Measurements from ENCODE around the gene WWC1. TPM values are rescaled to one million over a fixed set of nuclear protein-coding genes. Genes with fewer than 3 reads are reported as not detected.
"Not testable (repeated sequence)": the region's sequence is repeated elsewhere in the genome, so short reads cannot be mapped to it uniquely, and the experiment has no call there.

Gene WWC1
- total RNA-seq, 1 experiment from 2014 or later = 97.7 TPM

DNA sequence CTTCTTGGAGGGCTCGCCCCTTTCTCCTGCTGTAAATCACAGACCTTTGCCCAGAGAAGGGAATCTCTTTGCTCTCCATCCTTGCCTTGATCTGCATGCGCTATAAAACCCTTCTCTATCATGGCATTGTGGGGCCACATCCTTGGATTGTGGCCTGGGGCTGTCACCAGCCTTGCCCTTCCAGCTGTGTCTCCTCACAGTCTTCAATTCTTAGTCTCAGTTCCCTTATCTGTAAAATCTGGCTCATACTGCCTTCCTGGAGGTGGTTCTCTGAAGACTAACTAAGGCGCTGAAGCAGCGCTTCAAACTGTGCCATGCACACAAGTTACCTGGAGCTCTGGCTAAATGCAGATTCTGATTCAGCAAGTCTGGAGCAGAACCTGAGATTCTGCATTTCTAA is 141.5 kb downstream of the WWC1 start:
- Histone ChIP-seq H3K27me3 (ENCODE audit: insufficient read depth, low read depth) (no peaks in the 10 kb centered on the region), H3F3A (ENCODE audit: insufficient read depth, low read depth) (peaks cover 3% of the 10 kb centered on the region; the same call in 1 of the 2 replicates), H3K4me1 (replicated peaks; ENCODE audit: insufficient read depth) (no peaks in the 10 kb centered on the region), H3K9me3 (ENCODE audit: insufficient read depth, low read depth) (no peaks in the 10 kb centered on the region), H4K20me1 (ENCODE audit: insufficient read depth) (0 out of 2 replicates have a peak, but pooled peaks cover 4% of the 10 kb centered on the region), H3K27ac (no peak overlapping the region), H3K4me2 (no peak overlapping the region), H3K36me3 (ENCODE audit: low read depth) (peaks cover 18% of the 10 kb centered on the region; the same call in 1 of the 2 replicates), H3K9me2 (ENCODE audit: insufficient read depth) (no peaks in the 10 kb centered on the region), H2AFZ (no peak overlapping the region), H3K79me2 (ENCODE audit: low read depth) (no peaks in the 10 kb centered on the region), H3K4me3 (no peak overlapping the region)
- TF ChIP-seq EZH2 (IDR thresholded peaks at IDR 0.05; ENCODE audit: low read depth) = no peak
- TF ChIP-seq, protein P1, sequence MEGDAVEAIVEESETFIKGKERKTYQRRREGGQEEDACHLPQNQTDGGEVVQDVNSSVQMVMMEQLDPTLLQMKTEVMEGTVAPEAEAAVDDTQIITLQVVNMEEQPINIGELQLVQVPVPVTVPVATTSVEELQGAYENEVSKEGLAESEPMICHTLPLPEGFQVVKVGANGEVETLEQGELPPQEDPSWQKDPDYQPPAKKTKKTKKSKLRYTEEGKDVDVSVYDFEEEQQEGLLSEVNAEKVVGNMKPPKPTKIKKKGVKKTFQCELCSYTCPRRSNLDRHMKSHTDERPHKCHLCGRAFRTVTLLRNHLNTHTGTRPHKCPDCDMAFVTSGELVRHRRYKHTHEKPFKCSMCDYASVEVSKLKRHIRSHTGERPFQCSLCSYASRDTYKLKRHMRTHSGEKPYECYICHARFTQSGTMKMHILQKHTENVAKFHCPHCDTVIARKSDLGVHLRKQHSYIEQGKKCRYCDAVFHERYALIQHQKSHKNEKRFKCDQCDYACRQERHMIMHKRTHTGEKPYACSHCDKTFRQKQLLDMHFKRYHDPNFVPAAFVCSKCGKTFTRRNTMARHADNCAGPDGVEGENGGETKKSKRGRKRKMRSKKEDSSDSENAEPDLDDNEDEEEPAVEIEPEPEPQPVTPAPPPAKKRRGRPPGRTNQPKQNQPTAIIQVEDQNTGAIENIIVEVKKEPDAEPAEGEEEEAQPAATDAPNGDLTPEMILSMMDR (conservative IDR thresholded peaks at IDR 0.05) = no peak
- ChIA-PET POLR2A (ENCODE audit: unreplicated experiment) (no interaction called here), CTCF (no interaction called here)
- BruUV-seq (replicated peaks) = no TSS peak
- intact Hi-C loops (cut with micrococcal nuclease; ENCODE audit: unreplicated experiment) = no loop called here
- no peak for DNase-seq

DNA sequence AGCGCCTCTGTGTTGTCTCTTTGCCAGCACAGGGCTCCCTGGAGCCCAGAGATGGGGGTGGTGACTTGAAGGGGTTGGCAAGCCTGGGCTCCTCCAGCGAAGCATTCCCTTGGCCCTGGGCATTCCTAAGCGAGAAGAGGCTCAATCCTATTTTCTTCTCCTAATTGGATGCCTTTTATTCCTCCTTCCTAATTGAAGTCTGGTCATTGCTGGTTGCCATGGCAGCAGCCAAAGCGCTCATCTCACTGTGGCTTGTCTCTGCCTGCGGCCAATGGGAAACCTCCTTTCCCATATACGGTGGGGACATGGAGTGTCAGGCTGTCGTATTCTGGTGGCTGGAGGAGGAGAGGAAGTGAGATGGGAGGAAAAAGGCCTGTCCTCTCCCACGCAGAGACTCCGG is 142.6 kb downstream of the WWC1 start:
- no peak overlapping the region for H2AFZ ChIP-seq
- BruUV-seq (replicated peaks) = no TSS peak
- no peak overlapping the region for H3K4me2 ChIP-seq
- no peaks in the 10 kb centered on the region for H3K4me1 ChIP-seq (replicated peaks; ENCODE audit: insufficient read depth)
- H3K79me2 ChIP-seq (ENCODE audit: low read depth) = no peaks in the 10 kb centered on the region
- no peaks in the 10 kb centered on the region for H3K9me2 ChIP-seq (ENCODE audit: insufficient read depth)
- 0 out of 2 replicates have a peak, but pooled peaks cover 4% of the 10 kb centered on the region for H4K20me1 ChIP-seq (ENCODE audit: insufficient read depth)
- peaks cover 18% of the 10 kb centered on the region; the same call in 1 of the 2 replicates for H3K36me3 ChIP-seq (ENCODE audit: low read depth)
- H3K4me3 ChIP-seq = no peak overlapping the region
- H3K9me3 ChIP-seq (ENCODE audit: insufficient read depth, low read depth) = no peaks in the 10 kb centered on the region
- H3F3A ChIP-seq (ENCODE audit: insufficient read depth, low read depth) = peaks cover 3% of the 10 kb centered on the region; the same call in 1 of the 2 replicates
- no peak for DNase-seq
- H3K27me3 ChIP-seq (ENCODE audit: insufficient read depth, low read depth) = no peaks in the 10 kb centered on the region
- TF ChIP-seq EZH2 (IDR thresholded peaks at IDR 0.05; ENCODE audit: low read depth) = no peak
- TF ChIP-seq, protein P1 (conservative IDR thresholded peaks at IDR 0.05) = no peak
- H3K27ac ChIP-seq = no peak overlapping the region
- CTCF ChIA-PET = no interaction called here
- intact Hi-C loops (cut with micrococcal nuclease; ENCODE audit: unreplicated experiment) = no loop called here
- POLR2A ChIA-PET (ENCODE audit: unreplicated experiment) = no interaction called here

DNA sequence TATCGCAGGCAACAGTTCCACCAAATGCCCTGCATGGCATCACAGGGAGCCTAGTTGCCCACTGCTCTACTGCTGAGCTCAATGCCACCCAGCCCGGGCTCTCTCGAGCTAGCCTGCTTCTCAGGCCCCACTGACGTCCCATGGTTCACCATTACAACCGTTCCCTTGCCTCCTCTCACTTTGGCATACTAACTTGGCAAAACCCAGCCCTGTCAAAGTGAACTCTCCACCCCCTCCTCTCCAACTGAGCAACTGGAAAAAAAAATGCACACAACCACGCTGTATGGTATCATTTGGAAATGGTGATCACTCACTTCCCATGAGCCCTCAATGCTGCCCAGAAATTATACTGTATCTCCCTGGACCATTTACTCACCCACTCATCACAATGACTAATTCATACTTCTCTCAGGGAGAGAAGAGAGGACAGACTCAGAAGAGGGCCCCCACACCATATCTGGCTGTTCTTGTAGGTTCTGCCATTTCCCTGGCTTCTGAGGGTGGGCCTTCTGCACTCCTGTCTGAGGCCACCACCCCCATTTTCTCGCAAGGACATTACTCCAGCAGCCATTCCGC is 143.4 kb downstream of the WWC1 start:
- intact Hi-C loops (cut with micrococcal nuclease; ENCODE audit: unreplicated experiment) = no loop called here
- DNase-seq = no peak
- TF ChIP-seq, protein P1 (conservative IDR thresholded peaks at IDR 0.05) = no peak
- TF ChIP-seq EZH2 (IDR thresholded peaks at IDR 0.05; ENCODE audit: low read depth) = no peak
- Histone ChIP-seq H4K20me1 (ENCODE audit: insufficient read depth) (0 out of 2 replicates have a peak, but pooled peaks cover 4% of the 10 kb centered on the region), H3F3A (ENCODE audit: insufficient read depth, low read depth) (no peaks in the 10 kb centered on the region; the same call in 1 of the 2 replicates), H2AFZ (no peak overlapping the region), H3K4me3 (no peak overlapping the region), H3K79me2 (ENCODE audit: low read depth) (no peaks in the 10 kb centered on the region), H3K4me1 (replicated peaks; ENCODE audit: insufficient read depth) (no peaks in the 10 kb centered on the region), H3K36me3 (ENCODE audit: low read depth) (peaks cover 17% of the 10 kb centered on the region; the same call in 1 of the 2 replicates), H3K27me3 (ENCODE audit: insufficient read depth, low read depth) (no peaks in the 10 kb centered on the region), H3K9me3 (ENCODE audit: insufficient read depth, low read depth) (no peaks in the 10 kb centered on the region), H3K27ac (no peak overlapping the region), H3K4me2 (no peak overlapping the region), H3K9me2 (ENCODE audit: insufficient read depth) (no peaks in the 10 kb centered on the region)
- POLR2A ChIA-PET (ENCODE audit: unreplicated experiment) = no interaction called here
- BruUV-seq (replicated peaks) = no TSS peak
- CTCF ChIA-PET = no interaction called here

DNA sequence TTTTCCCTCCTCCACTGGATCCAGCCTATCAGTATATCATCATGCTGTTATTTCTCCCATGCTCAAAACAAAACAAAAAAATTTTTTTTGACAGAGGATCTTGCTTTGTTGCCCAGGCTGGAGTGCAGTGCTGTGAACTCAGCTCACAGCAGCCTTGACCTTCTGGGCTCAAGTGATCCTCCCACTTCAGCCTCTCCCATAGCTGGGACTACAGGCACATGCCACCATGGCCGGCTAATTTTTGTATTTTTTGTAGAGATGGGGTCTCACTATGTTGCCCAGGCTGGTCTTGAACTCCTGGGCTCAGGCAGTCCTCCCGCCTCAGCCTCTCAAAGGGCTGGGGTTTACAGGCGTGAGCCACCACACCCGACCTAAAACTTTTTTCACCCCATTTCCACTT is 143.9 kb downstream of the WWC1 start:
- H3F3A ChIP-seq (ENCODE audit: insufficient read depth, low read depth); H3K79me2 ChIP-seq (ENCODE audit: low read depth); H3K4me2 ChIP-seq; H3K9me3 ChIP-seq (ENCODE audit: insufficient read depth, low read depth); H3K4me3 ChIP-seq; H3K27ac ChIP-seq; intact Hi-C loops (cut with micrococcal nuclease; ENCODE audit: unreplicated experiment); H4K20me1 ChIP-seq (ENCODE audit: insufficient read depth); H3K9me2 ChIP-seq (ENCODE audit: insufficient read depth); H3K27me3 ChIP-seq (ENCODE audit: insufficient read depth, low read depth); DNase-seq; H2AFZ ChIP-seq; POLR2A ChIA-PET (ENCODE audit: unreplicated experiment); BruUV-seq (replicated peaks); CTCF ChIA-PET; H3K4me1 ChIP-seq (replicated peaks; ENCODE audit: insufficient read depth): not testable (repeated sequence)
- H3K36me3 ChIP-seq (ENCODE audit: low read depth) = peaks cover 21% of the 10 kb centered on the region; the same call in 1 of the 2 replicates

Data from PC-9 (cell line).